Erythroblast (primary cell): ENCODE data around the gene SF3B1.
"Not testable (repeated sequence)": the region's sequence is repeated elsewhere in the genome, so short reads cannot be mapped to it uniquely, and the experiment has no call there.

Source experiments
- DNase-seq, 2 experiments: peaks; one replicate each; lab custom pipeline; 2025; lab: John Stamatoyannopoulos, UW
- GATA1 ChIP-seq: IDR thresholded peaks from 2 replicates; pipeline ENCODE4 v1.6.1; 2011; ENCODE audit warnings: low read depth, mild to moderate bottlenecking, control low read depth, low read length, moderate library complexity
- POLR2A ChIP-seq: IDR thresholded peaks from 2 replicates; pipeline ENCODE4 v1.6.1; 2011; ENCODE audit warnings: mild to moderate bottlenecking, low read length

SF3B1 gene

DNA sequence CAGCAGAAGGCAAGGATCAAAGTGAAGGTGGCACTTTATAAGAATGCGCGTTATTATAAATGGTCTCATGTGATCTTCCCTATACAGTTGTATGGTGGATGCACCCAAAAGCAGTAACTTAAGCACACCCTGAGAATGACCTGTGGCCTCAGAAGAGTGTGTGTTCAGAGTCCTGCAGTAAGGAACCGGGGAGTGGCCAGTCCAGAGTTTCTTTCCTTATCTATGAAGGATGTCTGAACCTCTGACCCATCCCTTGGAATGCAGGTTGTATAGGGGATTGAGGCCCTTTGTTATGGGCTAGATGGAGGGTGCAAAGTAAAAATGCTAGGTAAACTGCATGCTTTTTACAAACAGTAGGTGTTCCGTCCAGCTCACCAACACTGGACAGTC, 80.7 kb downstream of the SF3B1 start:
- no peak for TF ChIP-seq POLR2A
- no peak for TF ChIP-seq GATA1

DNA sequence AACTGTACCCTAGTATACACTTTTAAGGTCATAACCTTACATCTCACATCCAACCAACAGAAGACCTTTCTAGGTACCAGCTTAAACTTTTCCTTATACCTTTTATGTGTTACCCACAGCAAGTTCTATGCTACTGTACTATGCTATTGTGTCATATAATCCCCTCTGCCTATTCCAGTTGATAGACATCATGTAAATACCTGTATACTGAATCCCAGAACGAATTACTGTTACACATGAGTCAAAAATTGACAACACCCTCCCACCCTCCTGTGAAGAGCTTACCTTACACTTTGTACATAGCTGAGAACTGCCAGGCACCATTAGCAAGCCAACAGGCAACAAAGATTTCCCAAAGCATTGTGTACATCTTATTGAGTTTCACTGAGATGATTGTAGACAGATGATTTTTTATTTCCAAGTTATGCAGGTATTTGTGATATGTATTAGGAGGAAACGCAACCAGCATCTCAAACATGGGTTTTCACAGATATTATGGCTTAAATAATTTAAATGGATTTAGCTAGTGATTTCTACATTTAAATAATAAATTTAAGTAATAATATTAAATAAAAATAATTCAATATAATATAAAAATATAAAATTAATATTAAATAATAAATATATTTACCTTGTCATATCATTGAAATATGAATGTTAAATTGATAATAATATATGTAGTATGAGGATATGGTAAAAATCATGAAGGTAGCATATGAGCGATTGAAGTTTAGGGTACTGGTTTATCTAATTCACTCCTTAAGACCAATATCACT, 81.2 kb downstream of the SF3B1 start:
- TF ChIP-seq GATA1 (no peak), POLR2A (no peak)

More for the DNA sequence above, 80.7 kb downstream of the SF3B1 start:
- DNase-seq: no peak

DNA sequence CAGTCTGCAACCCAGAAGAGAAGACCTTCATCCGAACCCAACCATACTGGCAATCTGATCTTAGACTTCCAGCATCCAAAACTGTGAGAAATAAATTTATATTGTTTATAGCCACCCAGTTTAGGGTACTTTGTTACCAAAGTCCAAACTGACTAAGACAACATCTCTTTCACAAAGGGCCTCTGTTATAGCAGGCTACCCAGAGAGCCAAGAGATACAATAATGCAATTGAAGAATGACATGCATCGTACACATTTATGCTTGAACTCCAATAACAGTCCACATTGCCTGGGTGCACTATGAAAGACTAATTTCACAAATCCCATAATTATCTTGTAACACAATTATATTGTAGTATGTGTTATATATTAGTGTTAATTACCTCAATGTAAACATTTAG, 85.1 kb downstream of the SF3B1 start:
- no peak for TF ChIP-seq POLR2A
- no peak for TF ChIP-seq GATA1
- DNase-seq: no peak

More for the DNA sequence above, 81.2 kb downstream of the SF3B1 start:
- no peak for DNase-seq

DNA sequence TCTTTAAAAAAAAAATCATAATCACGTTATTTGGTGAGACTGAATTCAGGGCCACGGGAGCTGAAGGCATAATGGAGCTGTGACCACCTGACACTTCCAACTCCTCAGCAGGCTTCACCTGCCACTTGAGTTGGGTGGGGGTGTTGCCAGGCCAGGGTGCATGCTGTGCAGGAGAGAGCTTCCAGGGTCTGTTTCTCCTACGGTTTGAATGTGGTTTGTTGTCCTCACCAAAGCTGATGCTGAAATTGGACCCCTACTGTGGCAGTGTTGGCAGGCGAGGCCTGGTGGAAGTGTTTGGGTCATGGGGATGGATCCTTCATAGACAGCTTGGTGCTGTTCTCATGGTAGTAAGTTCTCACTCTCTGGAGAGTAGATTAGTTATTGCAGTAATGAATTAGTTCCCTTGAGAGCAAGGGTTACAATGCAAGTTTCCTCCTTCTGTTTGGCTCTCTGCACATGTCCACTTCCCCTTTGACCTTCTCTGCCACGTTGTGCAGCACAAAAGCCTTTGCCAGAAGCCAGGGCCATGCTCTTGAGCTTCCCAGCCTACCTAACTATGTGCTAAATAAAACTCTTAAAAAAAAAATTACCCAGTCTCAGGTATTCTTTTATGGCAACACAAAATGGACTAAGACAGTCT, 86.0 kb downstream of the SF3B1 start:
- TF ChIP-seq POLR2A: no peak
- no peak for DNase-seq

DNA sequence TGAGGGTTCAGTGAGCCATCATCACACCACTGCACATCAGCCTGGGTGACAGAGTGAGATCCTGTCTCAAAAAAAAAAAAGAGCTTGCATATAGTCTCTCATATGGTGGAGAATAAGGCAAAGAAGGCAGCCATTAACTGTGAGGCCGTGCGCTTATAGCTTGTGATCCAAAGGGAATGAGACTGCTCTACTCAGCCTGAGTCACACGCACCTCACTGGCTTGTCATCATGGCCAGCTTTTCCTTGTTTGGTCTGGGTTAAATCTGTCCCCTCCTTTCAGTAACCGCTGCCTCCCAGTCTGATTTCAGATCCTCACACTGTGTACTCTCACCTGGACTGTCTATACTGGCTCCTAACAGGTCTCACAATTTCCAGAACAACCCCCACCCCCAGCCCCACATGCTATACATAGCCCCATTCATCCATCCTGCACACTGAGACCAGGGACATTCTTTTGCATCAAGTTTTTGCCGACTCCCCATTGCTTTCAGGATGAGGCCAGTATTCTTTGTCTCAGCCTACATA, 88.9 kb downstream of the SF3B1 start:
- no peak for DNase-seq
- TF ChIP-seq POLR2A: no peak
- TF ChIP-seq GATA1: no peak

DNA sequence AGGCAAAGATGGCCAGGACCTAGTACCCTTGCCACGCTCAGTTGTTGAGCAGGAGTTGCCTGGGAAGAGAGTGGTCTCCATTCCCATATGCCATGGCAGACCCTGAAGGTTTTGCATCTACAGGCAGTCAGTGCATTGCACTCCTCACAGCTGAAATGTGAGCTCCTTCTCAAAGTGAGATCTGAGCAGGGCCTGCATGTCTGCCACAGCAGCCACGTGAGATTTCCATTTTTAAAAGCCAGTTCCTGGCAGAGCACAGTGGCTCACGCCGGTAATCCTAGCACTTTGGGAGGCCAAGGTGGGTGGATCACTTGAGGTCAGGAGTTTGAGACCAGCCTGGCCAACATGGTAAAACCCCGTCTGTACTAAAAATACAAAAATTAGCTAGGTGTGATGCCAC, 90.9 kb downstream of the SF3B1 start:
- DNase-seq: not testable (repeated sequence)

DNA sequence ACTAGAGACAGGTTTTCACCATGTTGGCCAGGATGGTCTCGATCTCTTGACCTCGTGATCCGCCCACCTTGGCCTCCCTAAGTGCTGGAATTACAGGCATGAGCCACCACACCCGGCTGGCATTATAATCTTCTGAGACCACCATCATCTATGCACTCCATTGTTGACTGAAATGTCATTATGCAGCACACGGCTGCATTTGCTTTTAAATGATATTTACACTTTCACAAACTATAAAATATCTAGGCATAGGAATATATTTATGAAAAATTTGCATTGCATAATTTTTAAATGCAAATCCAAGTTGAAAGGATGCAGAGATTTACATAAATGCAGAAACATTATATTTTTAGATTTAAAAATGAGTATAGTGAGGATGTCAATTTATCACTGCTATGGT, 94.2 kb downstream of the SF3B1 start:
- no peak for DNase-seq
- TF ChIP-seq POLR2A (no peak), GATA1 (no peak)
